Activated T-helper 1 cell treated with anti-CD3 and anti-CD28 coated beads, Interleukin-12 subunit alpha, Interleukin-12 subunit beta, Interleukin-2, Interleukin-4 antibody, amounts not matched to agents 30 ng/mL and 10 ng/mL and 1 ng/mL, durations not matched to agents 14 hours and 24 hours and 36 hours (primary cell): ENCODE results near the gene DPP6. TPM values are rescaled to one million over a fixed set of nuclear protein-coding genes. Genes with fewer than 3 reads are reported as not detected.

ENCODE experiments used
- DNase-seq: peaks from one replicate; pipeline ENCODE4 v3.0.0; 2021; ENCODE audit warnings: low spot score
- H3K27ac Mint-ChIP-seq: one replicate; pipeline ENCODE4 v1.8.0; 2021; ENCODE audit warnings: mild to moderate bottlenecking, mixed read lengths
- H3K27me3 Mint-ChIP-seq: one replicate; pipeline ENCODE4 v1.8.0; 2022; ENCODE audit warnings: mild to moderate bottlenecking, moderate library complexity, mixed read lengths; ENCODE audit not compliant: insufficient read depth
- H3K36me3 Mint-ChIP-seq: one replicate; pipeline ENCODE4 v1.8.0; 2021; ENCODE audit warnings: low read depth, mixed read lengths
- H3K4me1 Mint-ChIP-seq: one replicate; pipeline ENCODE4 v1.8.0; 2021; ENCODE audit warnings: low read depth, mixed read lengths
- H3K4me3 Mint-ChIP-seq: one replicate; pipeline ENCODE4 v1.8.0; 2021; ENCODE audit warnings: mild to moderate bottlenecking, moderate library complexity, mixed read lengths
- H3K9me3 Mint-ChIP-seq: one replicate; pipeline ENCODE4 v1.8.0; 2021; ENCODE audit warnings: mixed read lengths
- intact Hi-C: fragments of 100-400 bp; cut with micrococcal nuclease; formaldehyde crosslinking; loops from one replicate; pipeline ENCODE4 v1.15.1; 2024
- total RNA-seq: library from RNA; stranded (reverse); gene quantifications from 2 replicates; pipeline ENCODE4 v1.2.3, GENCODE V29; 2022

Gene DPP6
- total RNA-seq, 1 donor from 2014 or later = not detected

DNA sequence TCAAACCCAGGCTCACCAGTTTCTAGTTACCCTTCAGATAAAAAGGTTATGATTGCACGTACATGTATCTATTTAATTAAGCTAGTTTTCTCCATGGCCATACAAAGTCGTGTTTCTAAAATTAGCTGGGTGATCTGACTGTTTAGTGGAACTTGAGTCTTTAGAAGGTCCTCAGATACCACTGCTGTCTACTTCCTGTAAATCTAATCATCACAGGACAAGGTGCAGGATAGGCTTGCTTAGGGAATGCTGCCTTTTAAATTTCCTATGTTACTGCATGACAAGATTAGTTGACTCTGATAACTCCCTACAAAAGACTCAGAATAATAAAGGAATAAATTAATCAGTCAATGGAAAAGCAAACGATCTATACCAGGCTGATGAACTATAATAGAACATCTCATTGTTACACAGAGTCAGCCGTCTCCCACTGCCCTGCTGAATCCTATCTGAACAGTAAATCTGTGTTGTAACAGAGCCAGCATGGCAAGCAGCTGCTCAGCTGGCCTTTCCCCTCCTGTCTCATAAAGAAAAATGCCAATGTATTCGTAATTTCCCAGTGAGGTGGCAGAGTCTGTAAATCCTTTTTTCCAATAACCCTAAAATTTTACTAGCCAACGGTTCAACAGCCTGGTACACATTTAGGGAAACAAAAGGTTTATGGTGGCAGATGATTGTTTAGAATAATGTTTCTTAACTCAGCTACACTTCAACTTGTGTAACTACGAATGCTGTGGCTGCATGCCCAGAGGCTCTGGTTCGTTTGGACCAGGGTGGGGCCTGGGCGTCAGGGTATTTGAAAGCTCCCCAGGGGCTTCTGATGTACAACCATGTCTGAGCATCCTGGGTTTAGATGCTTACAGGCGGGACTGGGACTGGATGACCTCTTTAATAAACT is 632.7 kb downstream of the DPP6 start:
- DNase-seq = no peak
- no peaks in the 10 kb centered on the region for H3K27me3 Mint-ChIP-seq
- no peaks in the 10 kb centered on the region for H3K9me3 Mint-ChIP-seq
- H3K36me3 Mint-ChIP-seq = no peaks in the 10 kb centered on the region
- no peak overlapping the region for H3K27ac Mint-ChIP-seq
- intact Hi-C loops = no loop called here
- no peak overlapping the region for H3K4me3 Mint-ChIP-seq
- no peaks in the 10 kb centered on the region for H3K4me1 Mint-ChIP-seq

DNA sequence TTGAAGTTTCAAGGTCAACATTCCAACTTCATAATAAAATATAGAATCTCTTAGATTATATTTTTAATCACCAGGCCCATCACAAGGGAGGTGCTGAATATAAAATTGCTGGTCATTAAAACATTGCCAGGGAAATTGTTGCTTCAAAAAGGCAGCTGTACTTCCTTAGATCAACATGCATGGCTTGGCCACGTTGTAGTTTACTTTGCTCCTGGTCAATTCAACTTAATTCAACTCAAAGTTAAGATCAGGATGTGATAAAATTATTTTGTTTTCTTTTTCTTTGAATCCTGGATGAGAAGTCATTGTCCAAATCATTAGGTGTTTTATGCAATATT is 633.3 kb downstream of the DPP6 start:
- no peaks in the 10 kb centered on the region for H3K27me3 Mint-ChIP-seq
- H3K4me3 Mint-ChIP-seq = no peak overlapping the region
- no peaks in the 10 kb centered on the region for H3K4me1 Mint-ChIP-seq
- no peak overlapping the region for H3K27ac Mint-ChIP-seq
- intact Hi-C loops = no loop called here
- H3K36me3 Mint-ChIP-seq = no peaks in the 10 kb centered on the region
- no peaks in the 10 kb centered on the region for H3K9me3 Mint-ChIP-seq
- no peak for DNase-seq

DNA sequence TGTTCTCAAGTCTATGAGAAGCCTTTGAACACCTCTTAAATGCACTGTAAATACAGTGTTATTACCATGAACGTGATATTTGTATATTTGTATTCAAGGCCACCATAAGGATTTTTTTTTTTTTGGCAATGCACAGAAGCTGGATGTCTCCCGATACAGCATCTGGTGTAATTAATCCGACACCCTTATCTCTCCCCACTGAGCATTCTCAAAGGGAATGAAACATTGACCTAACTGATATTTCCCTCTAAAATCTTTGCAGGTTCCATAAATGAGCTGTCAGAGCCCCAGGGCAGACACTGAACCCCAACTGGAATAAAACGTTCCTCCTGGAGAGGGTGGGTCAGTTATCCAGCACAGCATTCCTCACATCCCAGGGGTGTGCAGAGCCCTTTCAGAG is 634.1 kb downstream of the DPP6 start:
- Mint-ChIP-seq H3K27ac (no peak overlapping the region), H3K36me3 (no peaks in the 10 kb centered on the region), H3K4me3 (no peak overlapping the region), H3K4me1 (no peaks in the 10 kb centered on the region), H3K27me3 (no peaks in the 10 kb centered on the region), H3K9me3 (no peaks in the 10 kb centered on the region)
- DNase-seq = no peak
- intact Hi-C loops = no loop called here

DNA sequence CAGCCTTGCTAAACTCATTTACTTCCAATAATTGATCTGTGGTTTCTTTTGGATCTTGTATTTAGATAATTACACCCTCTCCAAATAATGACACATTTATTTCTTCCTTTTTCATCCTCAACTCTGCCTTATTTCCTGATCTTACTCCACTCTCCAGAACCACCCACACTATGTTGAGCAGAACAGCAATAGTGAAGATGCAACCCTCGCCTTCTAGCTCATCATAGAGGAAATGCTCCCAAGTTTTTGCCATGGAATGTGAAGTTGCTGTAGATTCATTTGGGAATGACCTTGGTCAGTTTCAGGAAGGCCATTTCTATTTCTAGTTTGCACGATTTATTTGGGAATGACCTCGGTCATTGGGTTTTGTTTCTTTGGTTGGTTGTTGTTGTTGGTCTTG is 636.8 kb downstream of the DPP6 start:
- H3K27ac Mint-ChIP-seq = no peak overlapping the region
- DNase-seq = no peak
- no peaks in the 10 kb centered on the region for H3K9me3 Mint-ChIP-seq

DNA sequence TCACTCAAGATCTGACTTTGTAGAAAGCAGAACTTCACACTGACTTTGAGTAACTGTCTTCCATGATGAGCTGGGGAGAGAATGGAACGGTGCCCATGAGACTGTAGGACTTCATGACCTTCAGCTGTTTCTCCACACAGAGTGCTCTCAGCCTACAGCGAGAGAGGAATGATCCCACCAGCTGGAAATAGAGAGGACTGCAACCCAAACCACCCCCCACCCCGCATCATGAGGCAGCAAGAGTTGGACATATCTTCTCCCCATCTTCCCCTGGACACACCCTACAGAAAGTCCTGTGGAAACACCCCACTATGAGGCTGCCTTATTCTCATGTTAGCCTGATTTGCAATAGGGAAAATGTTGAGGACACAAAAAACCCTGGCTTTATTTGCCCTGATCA is 638.2 kb downstream of the DPP6 start:
- Mint-ChIP-seq H3K27ac (no peak overlapping the region), H3K4me1 (no peaks in the 10 kb centered on the region), H3K4me3 (no peak overlapping the region), H3K9me3 (no peaks in the 10 kb centered on the region), H3K27me3 (no peaks in the 10 kb centered on the region), H3K36me3 (no peaks in the 10 kb centered on the region)
- no peak for DNase-seq
- intact Hi-C loops = no loop called here

More for the DNA sequence above, 636.8 kb downstream of the DPP6 start:
- no peaks in the 10 kb centered on the region for H3K36me3 Mint-ChIP-seq
- H3K4me1 Mint-ChIP-seq = no peaks in the 10 kb centered on the region
- no peak overlapping the region for H3K4me3 Mint-ChIP-seq
- H3K27me3 Mint-ChIP-seq = no peaks in the 10 kb centered on the region
- intact Hi-C loops = no loop called here

DNA sequence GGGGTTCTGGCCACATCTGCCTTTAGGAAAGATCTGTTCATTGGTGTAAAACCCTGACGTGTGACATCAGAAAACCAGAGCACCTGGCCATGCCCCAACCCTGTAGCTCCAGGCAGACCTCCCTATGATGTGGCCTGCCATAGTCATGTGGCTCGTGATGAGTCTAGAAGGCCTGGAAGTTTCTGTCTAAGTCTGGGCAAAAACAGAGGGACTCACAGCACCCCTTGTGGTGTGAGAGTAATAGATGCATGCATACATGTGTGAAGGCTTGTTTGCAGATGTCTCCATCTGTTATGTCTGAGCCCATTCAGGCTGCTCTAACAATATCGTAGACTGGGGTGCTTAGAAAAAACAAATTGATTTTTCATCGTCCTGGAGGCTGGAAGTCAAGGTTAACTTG is 641.5 kb downstream of the DPP6 start:
- intact Hi-C loops = no loop called here
- Mint-ChIP-seq H3K27ac (no peak overlapping the region), H3K9me3 (no peaks in the 10 kb centered on the region), H3K4me3 (no peak overlapping the region), H3K4me1 (no peaks in the 10 kb centered on the region), H3K36me3 (no peaks in the 10 kb centered on the region), H3K27me3 (no peaks in the 10 kb centered on the region)
- DNase-seq = no peak

DNA sequence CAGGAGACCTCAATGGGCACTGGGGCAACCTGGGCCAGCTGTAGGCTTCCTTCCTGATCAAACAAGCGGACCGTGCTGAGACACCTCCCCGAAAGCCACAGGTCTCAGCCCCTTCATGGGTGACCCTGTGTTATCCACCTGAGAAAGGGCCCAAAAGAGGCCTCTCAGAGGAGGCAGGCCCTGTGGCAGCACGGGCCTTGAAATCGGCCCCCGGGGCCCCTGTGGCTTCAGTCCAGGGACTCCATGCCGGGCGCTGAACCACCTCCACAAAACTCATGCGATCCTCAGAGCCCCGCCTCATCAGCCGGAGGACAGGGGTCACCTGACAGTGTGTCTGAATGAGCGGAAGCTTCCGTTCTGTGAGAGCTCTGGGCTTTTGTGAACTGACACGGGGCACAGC is 643.6 kb downstream of the DPP6 start:
- Mint-ChIP-seq H3K9me3 (no peaks in the 10 kb centered on the region), H3K36me3 (no peaks in the 10 kb centered on the region), H3K4me3 (no peak overlapping the region), H3K27me3 (no peaks in the 10 kb centered on the region), H3K4me1 (no peaks in the 10 kb centered on the region), H3K27ac (no peak overlapping the region)
- no peak for DNase-seq
- intact Hi-C loops = no loop called here

DNA sequence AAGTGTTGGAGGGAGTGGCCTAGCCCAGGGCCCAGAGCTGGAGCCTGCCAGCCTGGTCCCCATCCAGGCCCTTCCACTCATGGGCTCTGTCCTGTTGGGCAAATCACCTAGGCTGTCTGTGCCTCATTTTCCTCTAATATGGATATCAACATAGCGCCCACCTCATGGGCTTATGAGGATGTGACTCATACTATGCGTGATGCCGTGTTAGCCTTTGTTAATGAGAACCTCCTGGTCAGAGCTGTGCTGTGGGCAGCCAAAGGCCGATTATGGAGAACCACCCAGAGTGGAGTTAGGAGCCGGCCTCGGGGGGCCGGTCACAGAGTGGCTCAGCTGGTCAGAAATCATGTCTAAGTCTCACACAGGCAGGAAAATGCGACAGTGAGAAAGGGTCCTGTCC is 644.4 kb downstream of the DPP6 start:
- Mint-ChIP-seq H3K27me3 (no peaks in the 10 kb centered on the region), H3K4me1 (no peaks in the 10 kb centered on the region), H3K27ac (no peak overlapping the region), H3K4me3 (no peak overlapping the region), H3K9me3 (no peaks in the 10 kb centered on the region), H3K36me3 (no peaks in the 10 kb centered on the region)
- DNase-seq = no peak
- intact Hi-C loops = no loop called here

DNA sequence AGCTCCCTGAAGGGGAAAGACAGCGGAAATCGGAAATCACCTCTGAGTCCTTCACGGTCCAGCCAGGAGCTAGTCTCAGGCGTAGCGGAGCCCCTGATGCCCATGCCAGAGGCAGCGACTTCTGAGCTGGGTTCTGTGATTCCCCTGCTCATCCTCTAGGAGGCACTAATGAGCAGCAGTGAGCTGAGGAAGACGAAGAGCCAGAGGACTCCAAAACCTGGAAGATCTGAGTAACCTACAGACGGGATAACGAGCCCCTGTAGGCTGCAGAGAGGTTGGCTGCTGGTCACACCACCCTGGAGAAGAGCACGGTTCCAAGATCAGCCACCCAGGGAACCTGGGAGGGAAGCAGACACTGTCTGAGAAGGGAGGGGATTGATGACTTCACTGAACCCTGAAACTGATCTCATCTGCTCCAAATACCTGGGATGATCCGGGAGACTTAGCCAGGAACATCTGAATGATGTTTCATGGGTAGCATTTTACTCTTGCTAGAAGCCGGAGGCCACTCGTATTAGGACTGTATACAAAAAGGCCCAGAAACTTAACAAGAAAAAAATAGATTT is 646.6 kb downstream of the DPP6 start:
- intact Hi-C loops = no loop called here
- Mint-ChIP-seq H3K9me3 (no peaks in the 10 kb centered on the region), H3K4me1 (no peaks in the 10 kb centered on the region), H3K27ac (no peak overlapping the region), H3K36me3 (no peaks in the 10 kb centered on the region), H3K27me3 (no peaks in the 10 kb centered on the region), H3K4me3 (no peak overlapping the region)
- no peak for DNase-seq

DNA sequence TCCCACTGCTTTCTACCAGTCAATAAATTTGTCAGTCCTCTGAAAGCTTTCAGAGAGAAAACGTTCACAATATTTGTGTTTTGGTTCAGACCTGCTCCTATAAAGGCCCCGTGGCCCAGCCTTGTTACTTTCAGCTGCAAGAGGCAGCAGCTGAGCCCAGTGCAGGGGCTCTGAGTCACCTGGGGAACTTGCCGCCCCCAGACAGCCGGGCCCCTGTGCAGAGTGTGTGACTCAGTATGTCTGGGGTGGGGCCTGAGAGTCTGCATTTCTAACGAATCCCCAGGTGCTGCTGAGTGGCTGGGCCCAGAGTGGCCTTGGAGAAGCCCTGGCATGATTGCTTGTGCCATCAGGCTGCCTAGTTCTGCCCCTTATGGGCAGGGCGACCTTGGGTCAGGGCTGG is 647.2 kb downstream of the DPP6 start:
- Mint-ChIP-seq H3K27me3 (no peaks in the 10 kb centered on the region), H3K27ac (no peak overlapping the region), H3K4me1 (no peaks in the 10 kb centered on the region), H3K36me3 (no peaks in the 10 kb centered on the region), H3K9me3 (no peaks in the 10 kb centered on the region), H3K4me3 (no peak overlapping the region)
- DNase-seq = no peak
- intact Hi-C loops = no loop called here

DNA sequence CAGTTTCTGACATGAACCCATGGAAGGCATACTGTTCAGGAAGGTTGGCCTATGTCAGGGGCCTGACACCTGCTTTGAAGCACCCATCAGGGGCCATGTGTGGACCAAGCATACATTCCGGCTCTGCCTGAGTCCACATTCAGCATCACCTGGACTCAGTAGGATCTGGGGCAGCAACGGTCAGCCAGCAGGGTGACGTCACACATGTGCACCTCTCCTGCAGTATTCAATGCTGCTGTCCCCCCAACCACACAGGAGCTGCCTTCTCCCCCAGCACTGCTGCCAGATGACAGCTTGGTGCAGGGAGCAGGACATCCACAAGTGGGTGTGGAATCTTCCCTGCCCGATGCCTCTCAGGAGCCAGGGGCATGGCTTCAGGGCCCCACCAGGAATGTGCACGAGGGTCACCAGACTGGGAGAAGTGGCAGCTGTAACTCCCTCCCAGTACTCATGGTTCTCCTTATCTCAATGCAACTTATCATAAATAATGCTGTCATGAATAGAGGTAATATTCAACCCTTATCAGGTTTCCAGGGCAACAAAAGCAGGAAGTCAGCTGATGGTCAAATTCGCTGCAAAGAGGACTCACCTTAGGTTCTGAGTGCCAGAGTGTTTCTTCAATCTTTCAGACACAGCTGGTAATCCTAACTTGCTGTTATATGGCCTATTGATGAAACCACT is 657.8 kb downstream of the DPP6 start:
- intact Hi-C loops = no loop called here
- H3K4me3 Mint-ChIP-seq = no peak overlapping the region
- no peaks in the 10 kb centered on the region for H3K36me3 Mint-ChIP-seq
- H3K4me1 Mint-ChIP-seq = no peaks in the 10 kb centered on the region
- no peaks in the 10 kb centered on the region for H3K27me3 Mint-ChIP-seq
- H3K9me3 Mint-ChIP-seq = peaks cover 21% of the 10 kb centered on the region
- no peak for DNase-seq
- H3K27ac Mint-ChIP-seq = no peak overlapping the region

DNA sequence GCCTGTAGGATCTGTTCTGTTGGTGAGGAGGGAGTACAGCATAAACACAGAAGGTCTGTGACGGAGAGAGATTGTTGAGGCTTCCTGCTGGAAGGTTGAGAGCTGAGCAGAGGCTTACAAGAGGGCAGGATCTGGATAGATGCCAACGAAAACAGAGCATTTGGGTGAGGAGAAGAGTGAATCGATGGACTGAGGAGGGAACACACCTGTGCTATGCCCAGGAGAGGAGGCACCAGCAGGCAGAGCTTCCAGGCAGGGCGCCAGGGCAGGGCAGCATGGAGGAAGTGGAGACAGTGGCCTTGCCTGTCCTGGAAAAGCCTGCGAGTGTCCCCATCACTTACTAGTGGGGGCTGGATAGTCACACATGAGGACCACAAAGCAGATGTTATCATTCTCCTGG is 667.8 kb downstream of the DPP6 start:
- intact Hi-C loops = no loop called here
- Mint-ChIP-seq H3K36me3 (no peaks in the 10 kb centered on the region), H3K4me3 (no peak overlapping the region), H3K4me1 (no peaks in the 10 kb centered on the region), H3K27me3 (no peaks in the 10 kb centered on the region), H3K27ac (no peak overlapping the region), H3K9me3 (peaks cover 4% of the 10 kb centered on the region)
- DNase-seq = no peak

DNA sequence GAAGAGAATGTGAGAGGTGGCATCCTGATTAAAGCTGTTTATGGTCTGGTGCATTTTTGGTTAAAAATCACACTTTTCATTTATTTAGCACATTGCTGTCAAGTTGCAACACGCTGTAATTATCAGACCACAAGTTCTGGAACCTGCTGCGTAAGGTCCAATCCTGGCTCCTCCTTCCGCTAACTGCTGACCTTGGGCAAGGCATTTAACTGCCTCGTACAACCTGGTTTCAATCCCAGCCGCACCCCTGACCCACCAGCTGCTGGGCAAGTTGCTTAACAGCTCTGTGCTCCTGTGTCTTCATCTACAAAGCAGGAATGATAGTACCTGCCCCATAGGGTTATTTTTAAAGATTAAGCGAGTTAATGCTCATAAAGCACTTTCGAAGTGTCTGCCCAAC is 668.9 kb downstream of the DPP6 start:
- H3K4me1 Mint-ChIP-seq = no peaks in the 10 kb centered on the region
- intact Hi-C loops = no loop called here

More for the DNA sequence above, 668.9 kb downstream of the DPP6 start:
- H3K27ac Mint-ChIP-seq = no peak overlapping the region
- peaks cover 9% of the 10 kb centered on the region for H3K9me3 Mint-ChIP-seq
- no peaks in the 10 kb centered on the region for H3K27me3 Mint-ChIP-seq
- no peak overlapping the region for H3K4me3 Mint-ChIP-seq
- no peaks in the 10 kb centered on the region for H3K36me3 Mint-ChIP-seq
- no peak for DNase-seq
